RPMI7951 (cell line): Measurements from ENCODE around the gene LIPI. TPM values are rescaled to one million over a fixed set of nuclear protein-coding genes. Genes with fewer than 3 reads are reported as not detected.
"Not testable (repeated sequence)": the region's sequence is repeated elsewhere in the genome, so short reads cannot be mapped to it uniquely, and the experiment has no call there.

ENCODE experiments used
- DNase-seq: peaks from one replicate; pipeline ENCODE4 v3.0.0-alpha.2; 2012; ENCODE audit warnings: low read depth
- total RNA-seq: library from RNA; depleted of rRNA; stranded (reverse); fragments of >200 nt; shearing (Covaris generic); gene quantifications from 2 replicates; pipeline ENCODE4 v1.2.3, GENCODE V29; 2014; rRNA removed

LIPI gene
- total RNA-seq, 1 experiment from 2014 or later, result not detected

DNA sequence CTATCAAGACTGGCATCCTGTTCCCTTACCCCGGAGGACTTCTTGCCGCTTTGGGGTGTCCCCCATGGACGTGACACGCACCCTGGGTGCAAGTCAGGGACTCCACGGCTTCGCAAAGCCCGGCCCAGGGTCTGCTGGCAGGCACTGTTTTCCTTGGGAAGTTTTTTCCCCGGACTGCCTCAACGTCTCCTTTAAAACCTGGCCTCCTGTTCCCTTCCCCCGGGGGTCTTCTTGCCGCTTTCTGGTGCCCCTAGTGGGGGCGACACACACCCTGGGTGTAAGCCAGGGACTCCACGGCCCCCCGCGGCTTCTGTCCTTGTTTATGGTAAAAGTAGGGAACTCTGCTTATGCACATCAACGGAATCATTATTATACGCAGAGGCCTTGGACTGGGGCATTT lies 136.6 kb downstream of the LIPI start:
- DNase-seq, result no peak

DNA sequence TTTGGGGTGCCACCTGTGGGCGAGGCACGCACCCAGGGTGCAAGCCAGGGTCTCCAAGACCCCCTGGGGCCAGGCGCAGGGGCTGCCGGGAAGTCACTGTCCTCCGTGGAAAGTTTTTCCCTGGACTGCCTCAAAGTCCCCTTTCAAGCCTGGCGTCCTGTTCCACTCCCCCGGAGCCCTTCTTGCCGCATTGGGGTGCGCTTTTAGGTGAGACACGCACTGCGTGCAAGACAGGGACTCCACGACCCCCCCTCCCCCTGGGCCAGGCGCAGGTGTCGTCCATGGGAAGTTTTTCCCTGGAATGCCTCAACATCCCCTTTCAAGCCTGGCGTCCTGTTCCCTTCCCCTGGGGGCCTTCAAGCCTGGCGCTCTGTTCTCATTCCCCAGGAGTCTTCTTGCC lies 137.1 kb downstream of the LIPI start:
- DNase-seq, result no peak

DNA sequence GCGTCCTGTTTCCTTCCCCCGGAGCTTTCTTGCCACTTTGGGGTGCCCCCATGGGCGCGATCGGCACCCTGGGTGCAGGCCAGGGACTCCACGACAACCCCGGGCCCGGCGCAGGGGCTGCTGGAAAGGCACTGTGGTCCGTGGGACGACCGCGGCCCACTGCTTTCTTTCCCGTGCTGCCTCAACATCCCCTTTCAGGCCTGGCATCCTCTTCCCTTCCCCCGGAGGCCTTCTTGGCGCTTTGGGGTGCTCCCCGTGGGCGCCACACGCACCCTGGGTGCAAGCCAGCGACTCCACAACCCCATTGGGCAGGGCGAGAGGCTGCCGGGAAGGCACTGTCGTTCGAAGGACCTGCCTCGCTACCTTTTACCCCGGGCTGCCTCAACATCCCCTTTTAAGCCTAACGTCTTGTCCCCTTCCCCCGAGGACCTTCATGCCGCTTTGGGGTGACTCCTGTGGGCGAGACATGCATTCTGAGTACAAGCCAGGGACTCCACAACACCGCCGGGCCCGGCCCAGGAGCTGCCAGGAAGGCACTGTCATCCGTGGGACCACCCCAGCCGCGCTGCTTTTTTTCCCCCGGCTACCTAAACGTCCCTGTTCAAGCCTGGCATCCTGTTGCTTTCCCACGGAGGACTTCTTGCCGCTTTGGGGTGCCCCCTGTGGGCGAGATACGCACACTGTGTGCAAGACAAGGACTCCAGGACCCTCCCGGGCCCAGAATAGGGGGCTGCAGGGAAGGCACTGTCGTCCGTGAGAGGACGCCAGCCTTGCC lies 137.8 kb downstream of the LIPI start:
- no peak for DNase-seq

DNA sequence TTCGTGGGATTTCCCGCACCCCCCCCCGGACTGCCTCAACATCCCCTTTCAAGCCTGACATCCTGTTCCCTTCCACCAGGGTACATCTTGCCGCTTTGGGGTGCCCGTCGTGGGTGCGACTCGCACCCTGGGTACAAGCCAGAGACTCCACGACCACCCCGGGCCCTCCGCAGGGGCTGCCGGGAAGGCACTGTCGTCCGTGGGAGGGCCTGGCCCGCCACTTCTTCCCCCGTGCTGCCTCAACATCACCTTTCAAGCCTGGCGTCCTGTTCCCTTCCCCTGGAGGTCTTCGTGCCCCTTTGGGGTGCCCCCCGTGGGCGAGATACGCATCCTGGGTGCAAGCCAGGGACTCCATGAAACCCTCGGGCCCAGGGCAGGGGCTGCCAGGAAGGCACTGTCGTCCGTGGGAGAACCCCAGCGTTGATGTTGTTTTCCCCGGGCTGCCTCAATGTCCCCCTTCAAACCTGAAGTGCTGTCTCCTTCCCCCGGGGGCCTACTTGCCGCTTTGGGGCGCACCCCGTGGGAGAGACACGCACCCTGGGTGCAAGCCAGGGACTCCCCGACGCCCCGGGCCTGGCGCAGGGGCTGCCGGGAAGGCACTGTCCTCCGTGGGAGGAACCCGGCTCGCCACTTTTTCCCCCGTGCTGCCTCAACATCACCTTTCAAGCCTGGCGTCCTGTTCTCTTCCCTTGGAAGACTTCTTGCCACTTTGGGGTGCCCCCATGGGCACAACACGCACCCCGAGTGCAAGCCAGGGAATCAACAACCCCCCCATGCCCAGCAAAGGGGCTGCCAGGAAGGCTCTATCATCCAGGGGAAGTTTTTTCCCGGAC lies 138.6 kb downstream of the LIPI start:
- no peak for DNase-seq

DNA sequence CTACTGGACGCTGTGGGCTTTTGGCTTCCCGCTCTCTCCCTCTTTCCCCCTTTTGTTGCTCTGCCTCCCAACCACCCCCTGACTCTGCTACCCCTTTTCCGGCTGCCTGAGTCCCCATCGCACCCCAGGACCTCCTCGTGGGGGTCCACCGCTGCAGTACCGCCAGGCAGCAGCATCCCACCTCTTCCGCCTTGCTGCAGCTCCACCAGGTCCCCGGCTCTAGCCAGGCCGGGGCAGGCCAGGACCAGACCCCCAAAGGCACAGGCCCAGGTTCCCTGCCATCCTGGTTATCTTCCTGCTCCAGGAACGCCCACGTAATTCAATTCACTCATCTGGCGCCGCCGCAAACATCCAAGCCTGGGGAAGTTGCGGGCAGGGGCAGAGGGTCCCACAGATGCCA lies 139.8 kb downstream of the LIPI start:
- DNase-seq, result no peak

DNA sequence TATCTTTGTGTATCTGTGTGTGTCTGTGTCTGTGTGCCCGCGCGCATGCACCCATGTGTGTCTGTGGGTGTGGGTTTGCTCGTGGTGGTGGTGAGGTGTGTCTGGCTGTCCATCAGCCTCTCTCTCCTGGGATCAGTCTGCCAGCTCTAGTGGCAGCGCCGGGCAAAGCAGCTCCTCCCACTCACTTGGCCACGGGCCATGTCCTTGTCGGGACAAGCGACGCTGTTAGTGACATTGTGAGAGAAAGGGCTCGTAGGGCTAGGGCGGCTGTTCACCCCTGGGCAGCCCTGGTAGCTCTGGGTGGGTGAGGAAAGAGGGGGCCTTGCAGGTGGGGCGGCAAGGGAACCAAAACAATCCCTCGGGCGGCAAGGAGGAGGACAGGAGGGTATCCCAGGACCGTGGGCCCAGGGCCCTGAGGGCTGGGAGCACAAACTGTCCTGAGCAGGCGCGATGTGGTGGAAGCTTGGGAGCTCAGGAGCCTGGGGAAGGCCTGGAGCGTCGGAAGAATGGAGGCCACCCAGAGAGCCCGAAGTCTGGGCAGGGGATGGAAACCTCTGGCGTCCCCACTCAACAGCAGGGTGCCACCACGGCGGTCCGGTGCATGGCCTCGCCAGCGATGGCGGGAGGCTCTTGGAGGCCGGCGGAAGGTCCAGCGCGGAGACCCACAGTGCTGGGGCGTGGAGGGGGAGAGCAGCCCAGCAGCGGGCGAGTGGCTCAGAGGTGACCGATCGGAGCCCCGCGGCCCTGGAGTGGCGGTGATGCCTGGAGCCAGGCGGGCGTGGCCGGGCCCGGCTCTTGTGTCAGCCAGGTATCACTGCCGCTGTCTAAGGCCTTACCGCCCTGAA lies 140.5 kb downstream of the LIPI start:
- no peak for DNase-seq

DNA sequence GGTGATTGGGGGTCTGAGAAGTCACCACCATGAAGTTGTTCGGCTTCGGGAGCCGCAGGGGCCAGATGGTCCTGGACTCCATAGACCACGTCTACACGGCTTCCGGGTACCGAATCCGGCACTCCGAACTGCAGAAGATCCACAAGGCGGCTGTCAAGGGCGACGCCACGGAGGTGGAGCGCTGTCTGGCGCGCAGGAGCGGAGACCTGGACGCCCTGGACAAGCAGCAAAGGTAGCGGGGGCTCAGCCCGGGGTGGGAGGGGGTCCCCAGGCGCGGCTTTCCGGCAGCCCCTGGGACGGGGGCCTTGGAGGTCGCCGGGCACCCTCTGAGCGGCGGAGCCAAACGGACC lies 146.5 kb downstream of the LIPI start:
- no peak for DNase-seq

- not testable (repeated sequence) for DNase-seq
Observed at GRCh38 chr21:14063620-14064295, 147.0 kb downstream of the LIPI start.

- not testable (repeated sequence) for DNase-seq
Observed at GRCh38 chr21:14062684-14063083, 148.1 kb downstream of the LIPI start.

DNA sequence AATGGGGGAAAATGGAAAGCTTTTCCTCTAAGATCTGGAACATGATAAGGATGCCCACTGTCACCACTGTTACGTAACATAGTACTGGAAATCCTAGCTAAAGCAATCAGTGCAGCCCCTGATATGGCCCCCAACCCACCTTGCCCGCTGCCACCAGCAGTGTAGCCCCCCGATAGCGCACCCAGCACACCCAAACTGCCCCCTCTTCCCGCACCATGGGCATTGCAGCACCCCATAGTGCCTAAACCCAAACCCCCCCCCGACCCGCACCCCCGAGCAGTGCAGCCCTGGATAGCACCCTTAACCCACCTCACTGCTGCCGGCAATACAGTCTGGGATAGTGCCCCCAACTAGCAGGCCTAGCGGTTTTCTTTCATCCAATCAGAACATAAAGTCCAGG lies 148.9 kb downstream of the LIPI start:
- DNase-seq, result not testable (repeated sequence)

- not testable (repeated sequence) for DNase-seq
Observed at GRCh38 chr21:14058995-14059627, 151.6 kb downstream of the LIPI start.

Other genes starting within 250 kb of the LIPI start
- gene RBM11, start 5.2 kb upstream of the LIPI start, total RNA-seq, result not detected in 2 replicates
- gene HSPA13, start 172.2 kb upstream of the LIPI start, total RNA-seq, result 101 and 119 TPM in 2 replicates